GM18498 (cell line): ENCODE data around the gene TXNRD2.

Experiments used
- ATAC-seq: cut with Tn5 transposase; IDR thresholded peaks from one replicate; pipeline ENCODE4 v1.9.1; 2021; ENCODE audit warnings: mild to moderate bottlenecking, moderate library complexity; ENCODE audit not compliant: unreplicated experiment

Gene TXNRD2

DNA sequence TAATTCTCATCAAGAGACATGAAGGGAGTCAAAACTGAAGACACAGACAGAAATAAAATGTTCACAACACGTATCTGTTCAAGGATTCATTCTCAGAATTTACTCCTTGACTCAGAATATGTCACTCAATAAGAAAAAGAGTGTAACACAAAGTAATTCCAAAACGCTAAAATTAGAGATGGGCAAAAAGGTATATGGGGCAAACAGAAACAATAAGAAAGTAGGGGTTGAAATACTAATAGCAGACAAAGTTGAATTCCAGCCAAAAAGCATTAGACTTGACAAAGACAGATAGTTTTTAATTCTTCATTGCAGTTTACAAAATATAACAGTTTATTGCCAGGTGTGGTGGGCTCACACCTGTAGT is 113.6 kb downstream of the TXNRD2 start:
- no peak for ATAC-seq

DNA sequence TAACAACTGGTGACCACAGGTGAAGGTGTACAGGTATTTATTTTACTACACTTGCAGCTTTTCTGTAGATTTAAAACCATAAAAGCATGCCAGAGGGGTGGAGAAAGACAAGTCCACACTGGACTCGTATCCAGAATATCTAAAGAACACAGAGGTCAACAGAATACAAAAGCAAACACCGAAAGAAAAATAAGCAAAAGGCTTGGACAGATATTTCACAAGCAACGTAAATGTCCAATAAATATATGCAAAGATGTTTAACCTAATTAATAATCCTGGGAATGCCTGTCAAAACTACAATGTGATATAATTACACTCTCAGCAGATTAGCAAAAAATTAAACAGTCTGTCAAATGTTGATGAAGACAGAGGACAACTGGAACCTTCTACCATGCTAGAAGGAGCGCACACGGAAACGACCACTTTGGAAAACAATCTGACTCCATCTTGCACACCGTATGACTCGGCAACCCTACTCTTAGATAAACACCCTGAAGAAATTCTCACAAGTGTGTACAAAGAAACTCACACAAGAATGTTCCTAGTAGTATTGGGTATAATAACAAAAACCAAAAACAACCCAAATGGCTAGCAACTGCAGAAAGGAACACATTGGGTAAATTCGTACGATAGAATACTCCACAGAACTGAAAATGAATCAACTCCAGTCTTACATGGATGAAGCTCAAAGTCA is 114.1 kb downstream of the TXNRD2 start:
- ATAC-seq: no peak

DNA sequence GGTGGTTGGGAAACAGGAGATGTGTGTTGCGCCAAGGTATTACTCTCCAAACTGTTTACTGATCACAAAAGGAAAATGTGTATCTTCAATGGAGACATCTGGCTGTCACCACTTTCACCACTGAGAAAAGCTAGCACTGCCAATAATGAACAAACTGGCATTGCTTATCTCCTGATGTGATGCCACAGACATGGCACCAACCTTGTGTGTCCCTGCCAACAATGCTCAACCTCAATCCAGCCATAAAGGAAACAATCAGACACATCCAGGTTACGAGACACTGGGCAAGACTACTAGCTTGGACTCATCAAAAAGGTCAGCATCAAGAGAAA is 115.0 kb downstream of the TXNRD2 start:
- ATAC-seq: no peak

DNA sequence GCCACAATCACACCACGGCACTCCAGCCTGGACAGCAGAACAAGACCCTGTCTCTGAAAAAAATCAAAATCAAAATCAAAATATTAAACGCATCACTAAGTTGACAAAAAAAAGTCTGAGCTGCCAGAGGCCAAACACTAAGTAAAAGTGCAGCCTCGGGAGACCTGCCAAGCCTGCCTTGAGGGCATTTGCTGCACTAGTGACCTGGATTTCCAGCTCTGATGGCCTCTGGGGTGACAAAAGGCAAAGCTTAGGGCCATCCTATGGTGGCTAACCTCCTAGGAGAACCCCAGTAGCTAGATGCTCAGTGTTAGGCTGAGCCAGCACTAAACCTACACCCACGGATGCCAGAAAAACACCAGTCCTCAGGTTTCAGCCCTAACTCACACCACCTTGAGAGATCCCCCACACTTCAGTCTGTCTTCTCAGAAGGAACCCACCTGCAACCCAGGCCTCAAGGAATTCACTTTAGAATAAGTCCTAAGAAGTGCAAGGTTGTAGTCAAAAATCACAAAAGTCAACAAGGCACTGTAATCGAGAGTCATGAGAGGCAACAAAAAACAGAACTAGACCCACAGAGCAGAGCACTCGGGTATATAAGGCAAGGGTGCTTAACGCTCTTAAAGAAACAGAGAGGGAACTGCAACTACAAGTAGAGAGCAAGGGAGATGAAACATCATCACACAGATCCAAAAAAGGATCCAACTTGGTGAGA is 115.6 kb downstream of the TXNRD2 start:
- ATAC-seq: no peak
